BLaER1 (cell line): ENCODE measurements around the gene CHRNG.
A peak's percentile ranks its signal among the peaks of the same experiment; 100 is the strongest.

ENCODE experiments used
- H3K27ac ChIP-seq: shearing (Covaris generic); formaldehyde crosslinking; 2 replicates; pipeline ENCODE4 v1.8.1; 2022
- H3K27me3 ChIP-seq: shearing (Covaris generic); formaldehyde crosslinking; 2 replicates; pipeline ENCODE4 v1.8.1; 2022
- H3K36me3 ChIP-seq: shearing (Covaris generic); formaldehyde crosslinking; 2 replicates; pipeline ENCODE4 v1.8.1; 2022
- H3K4me1 ChIP-seq: shearing (Covaris generic); formaldehyde crosslinking; 2 replicates; pipeline ENCODE4 v1.8.1; 2022
- H3K4me2 ChIP-seq: shearing (Covaris generic); formaldehyde crosslinking; 2 replicates; pipeline ENCODE4 v1.8.1; 2022
- H3K4me3 ChIP-seq: shearing (Covaris generic); formaldehyde crosslinking; 2 replicates; pipeline ENCODE4 v1.8.1; 2022
- H3K9ac ChIP-seq: shearing (Covaris generic); formaldehyde crosslinking; 2 replicates; pipeline ENCODE4 v1.8.1; 2022
- H3K9me3 ChIP-seq: shearing (Covaris generic); formaldehyde crosslinking; 2 replicates; pipeline ENCODE4 v1.8.1; 2022
- H4K20me1 ChIP-seq: shearing (Covaris generic); formaldehyde crosslinking; 2 replicates; pipeline ENCODE4 v1.8.1; 2022
- Cebpa-rat ChIP-seq: shearing (Covaris generic); IDR thresholded peaks from 2 replicates; pipeline ENCODE4 v1.8.1; 2022

CHRNG gene

DNA sequence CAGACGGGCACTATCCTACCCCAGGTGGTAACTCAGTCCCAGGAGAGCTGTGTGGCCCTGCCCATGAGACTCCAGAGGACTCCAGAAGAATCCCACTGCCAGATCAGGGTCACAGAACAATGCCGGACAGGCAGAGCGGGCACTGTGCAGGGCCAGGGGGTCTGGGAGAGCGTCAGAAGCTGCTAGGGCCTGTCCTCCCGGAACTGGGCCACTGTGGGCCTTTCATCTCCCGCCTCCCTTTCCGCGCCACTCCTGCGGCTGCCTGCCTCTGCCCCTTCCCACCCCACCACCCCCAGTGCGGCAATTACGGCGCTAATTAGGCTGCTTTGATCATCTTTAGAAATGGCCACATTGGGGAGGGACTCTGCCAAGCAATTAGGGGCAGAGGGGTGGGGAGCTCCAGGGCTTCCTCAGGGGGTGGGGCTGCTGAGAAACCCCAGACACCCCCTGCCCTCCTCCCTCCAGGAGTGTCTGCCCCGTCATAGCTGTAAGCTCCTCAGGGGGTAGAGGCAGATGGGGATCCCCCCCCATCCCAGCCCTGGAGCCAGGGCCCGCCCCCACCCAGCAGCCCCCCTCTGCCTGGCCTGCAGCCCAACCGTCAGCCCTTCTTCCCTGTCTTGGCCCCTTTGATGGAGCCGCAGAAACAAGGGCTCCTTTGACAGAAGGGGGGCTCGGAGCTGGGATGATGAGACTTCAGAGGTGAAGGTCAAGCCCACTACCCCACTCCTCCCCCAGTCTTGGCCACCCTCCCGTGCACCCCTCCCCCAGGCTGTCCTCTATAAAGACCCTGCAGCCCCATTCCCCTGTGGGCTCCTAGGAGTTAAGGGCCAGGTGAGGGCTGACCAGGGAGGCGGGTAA is 19.7 kb upstream of the CHRNG start, which contains the start of gene PRSS56:
Gene PRSS56, plus strand, starts transcription at position 808 of the 858 bp plus-strand sequence. CDS start 211 bp downstream, outside the sequence.
- Histone ChIP-seq H3K4me1 (peaks cover 35% of the 10 kb centered on the region), H3K27ac (no peak within 1 kb of the TSS), H3K27me3 (peaks cover 37% of the 10 kb centered on the region), H3K9ac (no peak within 1 kb of the TSS), H3K9me3 (no peaks in the 10 kb centered on the region), H4K20me1 (peaks cover 21% of the 10 kb centered on the region), H3K4me3 (no peak within 1 kb of the TSS), H3K4me2 (no peak within 1 kb of the TSS; the same call in 1 of the 2 replicates), H3K36me3 (no peaks in the 10 kb centered on the region)
- no peak for TF ChIP-seq Cebpa-rat

- Histone ChIP-seq H4K20me1 (peaks cover 21% of the 10 kb centered on the region), H3K9me3 (no peaks in the 10 kb centered on the region), H3K27ac (no peak overlapping the region), H3K9ac (no peak overlapping the region), H3K27me3 (peaks cover 40% of the 10 kb centered on the region), H3K4me3 (no peak overlapping the region), H3K36me3 (no peaks in the 10 kb centered on the region), H3K4me1 (peaks cover 42% of the 10 kb centered on the region), H3K4me2 (no peak overlapping the region)
- TF ChIP-seq Cebpa-rat, result no peak
Observed at GRCh38 chr2:232520489-232520888, 19.0 kb upstream of the CHRNG start.

GRCh38 chr2:232521098-232521497 is 18.4 kb upstream of the CHRNG start:
- no peak for TF ChIP-seq Cebpa-rat
- peaks cover 40% of the 10 kb centered on the region for H3K27me3 ChIP-seq
- no peak overlapping the region for H3K9ac ChIP-seq
- no peak overlapping the region for H3K4me3 ChIP-seq
- peaks cover 21% of the 10 kb centered on the region for H4K20me1 ChIP-seq
- no peaks in the 10 kb centered on the region for H3K9me3 ChIP-seq
- H3K4me1 ChIP-seq, result peaks cover 46% of the 10 kb centered on the region
- H3K27ac ChIP-seq, result no peak overlapping the region
- H3K4me2 ChIP-seq, result no peak overlapping the region; the same call in 1 of the 2 replicates
- H3K36me3 ChIP-seq, result no peaks in the 10 kb centered on the region

DNA sequence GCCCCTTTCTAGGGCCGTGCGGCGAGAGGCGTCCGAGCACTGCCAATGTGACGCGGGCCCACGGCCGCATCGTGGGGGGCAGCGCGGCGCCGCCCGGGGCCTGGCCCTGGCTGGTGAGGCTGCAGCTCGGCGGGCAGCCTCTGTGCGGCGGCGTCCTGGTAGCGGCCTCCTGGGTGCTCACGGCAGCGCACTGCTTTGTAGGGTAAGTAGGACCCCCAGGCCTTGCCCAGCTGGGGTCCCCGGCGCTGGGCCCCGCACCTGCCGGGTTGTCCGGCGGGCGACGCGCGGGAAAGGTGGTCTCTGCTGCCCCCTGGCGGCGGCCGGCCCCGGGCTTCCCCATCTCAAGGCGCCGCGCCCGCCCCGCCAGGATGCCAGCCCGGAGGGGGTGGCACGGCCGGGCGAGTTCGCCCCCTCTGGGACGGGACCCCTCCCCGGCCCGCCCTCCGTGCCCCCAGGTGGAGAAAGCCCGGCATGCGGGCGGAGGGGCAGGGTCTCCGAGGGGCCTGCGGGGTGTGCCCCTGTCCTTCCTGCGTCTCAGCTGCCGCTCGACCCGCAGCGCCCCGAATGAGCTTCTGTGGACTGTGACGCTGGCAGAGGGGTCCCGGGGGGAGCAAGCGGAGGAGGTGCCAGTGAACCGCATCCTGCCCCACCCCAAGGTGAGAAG is 17.4 kb upstream of the CHRNG start:
- H3K27me3 ChIP-seq, result peaks cover 40% of the 10 kb centered on the region
- H4K20me1 ChIP-seq, result peaks cover 21% of the 10 kb centered on the region
- peaks cover 48% of the 10 kb centered on the region for H3K4me1 ChIP-seq
- 0 out of 2 replicates have a peak overlapping the region, but pooled peaks have one; percentile 6 for H3K9ac ChIP-seq
- no peaks in the 10 kb centered on the region for H3K36me3 ChIP-seq
- H3K4me2 ChIP-seq, result peak overlapping the region; percentile 91
- peak overlapping the region; percentile 69 for H3K4me3 ChIP-seq
- H3K9me3 ChIP-seq, result no peaks in the 10 kb centered on the region
- no peak overlapping the region for H3K27ac ChIP-seq
- no peak for TF ChIP-seq Cebpa-rat

- TF ChIP-seq Cebpa-rat, result no peak
- H3K27me3 ChIP-seq, result peaks cover 40% of the 10 kb centered on the region
- H3K9ac ChIP-seq, result no peak overlapping the region
- no peak overlapping the region for H3K27ac ChIP-seq
- H3K9me3 ChIP-seq, result no peaks in the 10 kb centered on the region
- H3K4me1 ChIP-seq, result peaks cover 51% of the 10 kb centered on the region
- peak overlapping the region; percentile 91 for H3K4me2 ChIP-seq
- peak overlapping the region; percentile 69 for H3K4me3 ChIP-seq
- H4K20me1 ChIP-seq, result peaks cover 21% of the 10 kb centered on the region
- H3K36me3 ChIP-seq, result no peaks in the 10 kb centered on the region
Observed at GRCh38 chr2:232522623-232523401, 16.7 kb upstream of the CHRNG start.

DNA sequence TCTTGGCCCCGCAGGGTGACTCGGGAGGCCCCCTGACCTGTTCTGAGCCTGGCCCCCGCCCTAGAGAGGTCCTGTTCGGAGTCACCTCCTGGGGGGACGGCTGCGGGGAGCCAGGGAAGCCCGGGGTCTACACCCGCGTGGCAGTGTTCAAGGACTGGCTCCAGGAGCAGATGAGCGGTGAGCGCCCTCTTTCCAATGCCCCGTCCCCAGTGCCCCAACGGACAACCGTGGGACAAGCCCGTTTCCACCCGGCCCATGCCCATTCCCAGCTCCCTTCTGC is 16.1 kb upstream of the CHRNG start:
- Histone ChIP-seq H3K27me3 (peaks cover 40% of the 10 kb centered on the region), H3K9ac (no peak overlapping the region)

DNA sequence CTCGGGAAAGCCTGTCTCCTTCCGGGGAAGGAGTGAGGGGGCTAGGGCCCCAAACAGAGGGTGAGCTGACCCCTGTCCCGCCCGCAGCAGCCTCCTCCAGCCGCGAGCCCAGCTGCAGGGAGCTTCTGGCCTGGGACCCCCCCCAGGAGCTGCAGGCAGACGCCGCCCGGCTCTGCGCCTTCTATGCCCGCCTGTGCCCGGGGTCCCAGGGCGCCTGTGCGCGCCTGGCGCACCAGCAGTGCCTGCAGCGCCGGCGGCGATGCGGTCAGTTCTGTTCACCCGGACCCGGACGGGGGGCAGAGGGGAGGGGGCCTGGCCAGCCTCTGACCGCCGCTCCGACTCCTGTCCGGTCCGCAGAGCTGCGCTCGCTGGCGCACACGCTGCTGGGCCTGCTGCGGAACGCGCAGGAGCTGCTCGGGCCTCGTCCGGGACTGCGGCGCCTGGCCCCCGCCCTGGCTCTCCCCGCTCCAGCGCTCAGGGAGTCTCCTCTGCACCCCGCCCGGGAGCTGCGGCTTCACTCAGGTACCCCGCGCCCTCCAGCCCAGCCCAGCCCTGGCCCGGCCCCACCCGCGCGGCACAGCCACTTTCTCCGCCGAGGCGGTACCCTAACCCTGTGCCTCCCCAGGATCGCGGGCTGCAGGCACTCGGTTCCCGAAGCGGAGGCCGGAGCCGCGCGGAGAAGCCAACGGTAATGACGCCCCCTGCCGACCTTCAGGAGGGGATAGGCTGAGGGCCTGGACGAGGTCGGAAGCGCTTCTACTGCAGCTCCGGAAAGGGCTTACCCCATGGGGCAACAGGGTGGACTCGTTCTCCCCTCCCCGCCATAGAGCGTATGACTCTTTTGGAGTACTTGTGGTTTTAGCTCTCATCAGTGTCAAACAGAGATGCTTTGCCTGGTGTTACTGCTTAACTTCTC is 15.6 kb upstream of the CHRNG start:
- H4K20me1 ChIP-seq, result peaks cover 21% of the 10 kb centered on the region
- TF ChIP-seq Cebpa-rat, result no peak
- peak overlapping the region; percentile 91 for H3K4me2 ChIP-seq
- peak overlapping the region; percentile 69 for H3K4me3 ChIP-seq
- peaks cover 63% of the 10 kb centered on the region for H3K4me1 ChIP-seq
- peak overlapping the region; percentile 56; the same call in 1 of the 2 replicates for H3K9ac ChIP-seq
- H3K9me3 ChIP-seq, result no peaks in the 10 kb centered on the region
- no peaks in the 10 kb centered on the region for H3K36me3 ChIP-seq
- no peak overlapping the region for H3K27ac ChIP-seq
- H3K27me3 ChIP-seq, result peaks cover 40% of the 10 kb centered on the region

More for the DNA sequence above, 16.1 kb upstream of the CHRNG start:
- peaks cover 21% of the 10 kb centered on the region for H4K20me1 ChIP-seq
- peak overlapping the region; percentile 91 for H3K4me2 ChIP-seq
- H3K9me3 ChIP-seq, result no peaks in the 10 kb centered on the region
- peak overlapping the region; percentile 69 for H3K4me3 ChIP-seq
- no peak for TF ChIP-seq Cebpa-rat
- no peak overlapping the region for H3K27ac ChIP-seq
- H3K36me3 ChIP-seq, result no peaks in the 10 kb centered on the region
- H3K4me1 ChIP-seq, result peaks cover 57% of the 10 kb centered on the region

GRCh38 chr2:232524771-232525170 is 14.7 kb upstream of the CHRNG start:
- Histone ChIP-seq H3K9me3 (no peaks in the 10 kb centered on the region), H3K36me3 (no peaks in the 10 kb centered on the region), H3K9ac (peak overlapping the region; percentile 56; the same call in 1 of the 2 replicates), H3K4me1 (peaks cover 71% of the 10 kb centered on the region), H3K4me2 (peak overlapping the region; percentile 91), H3K4me3 (peak overlapping the region; percentile 69), H4K20me1 (peaks cover 21% of the 10 kb centered on the region), H3K27ac (no peak overlapping the region), H3K27me3 (peaks cover 40% of the 10 kb centered on the region)
- TF ChIP-seq Cebpa-rat, result no peak

DNA sequence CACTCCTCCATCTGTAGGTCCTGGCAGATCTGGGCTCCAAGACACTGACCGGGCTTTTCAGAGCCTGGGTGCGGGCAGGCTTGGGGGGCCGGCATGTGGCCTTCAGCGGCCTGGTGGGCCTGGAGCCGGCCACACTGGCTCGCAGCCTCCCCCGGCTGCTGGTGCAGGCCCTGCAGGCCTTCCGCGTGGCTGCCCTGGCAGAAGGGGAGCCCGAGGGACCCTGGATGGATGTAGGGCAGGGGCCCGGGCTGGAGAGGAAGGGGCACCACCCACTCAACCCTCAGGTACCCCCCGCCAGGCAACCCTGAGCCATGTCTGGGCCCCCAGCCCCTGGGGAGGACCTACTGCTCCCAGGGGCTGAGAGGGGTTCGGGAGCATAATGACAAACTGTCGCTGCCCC is 14.3 kb upstream of the CHRNG start:
- Histone ChIP-seq H3K4me2 (peak overlapping the region; percentile 91), H4K20me1 (peaks cover 21% of the 10 kb centered on the region), H3K27ac (peak overlapping the region; percentile 38; the same call in 1 of the 2 replicates)

More for the DNA sequence above, 14.3 kb upstream of the CHRNG start:
- Histone ChIP-seq H3K4me1 (peaks cover 75% of the 10 kb centered on the region), H3K4me3 (no peak overlapping the region), H3K9ac (no peak overlapping the region), H3K9me3 (no peaks in the 10 kb centered on the region), H3K27me3 (peaks cover 40% of the 10 kb centered on the region), H3K36me3 (no peaks in the 10 kb centered on the region)
- no peak for TF ChIP-seq Cebpa-rat
